ENCODE results near the gene NUDT4. TPM values are rescaled to one million over a fixed set of nuclear protein-coding genes. Genes with fewer than 3 reads are reported as not detected.

The NUDT4 gene
- total and polyA plus RNA-seq, 9 of the 15 experiments (the other 6 are each of a cell fraction or from before 2014, with no cell fraction given): 38.1 to 164 (median 99.2) TPM

DNA sequence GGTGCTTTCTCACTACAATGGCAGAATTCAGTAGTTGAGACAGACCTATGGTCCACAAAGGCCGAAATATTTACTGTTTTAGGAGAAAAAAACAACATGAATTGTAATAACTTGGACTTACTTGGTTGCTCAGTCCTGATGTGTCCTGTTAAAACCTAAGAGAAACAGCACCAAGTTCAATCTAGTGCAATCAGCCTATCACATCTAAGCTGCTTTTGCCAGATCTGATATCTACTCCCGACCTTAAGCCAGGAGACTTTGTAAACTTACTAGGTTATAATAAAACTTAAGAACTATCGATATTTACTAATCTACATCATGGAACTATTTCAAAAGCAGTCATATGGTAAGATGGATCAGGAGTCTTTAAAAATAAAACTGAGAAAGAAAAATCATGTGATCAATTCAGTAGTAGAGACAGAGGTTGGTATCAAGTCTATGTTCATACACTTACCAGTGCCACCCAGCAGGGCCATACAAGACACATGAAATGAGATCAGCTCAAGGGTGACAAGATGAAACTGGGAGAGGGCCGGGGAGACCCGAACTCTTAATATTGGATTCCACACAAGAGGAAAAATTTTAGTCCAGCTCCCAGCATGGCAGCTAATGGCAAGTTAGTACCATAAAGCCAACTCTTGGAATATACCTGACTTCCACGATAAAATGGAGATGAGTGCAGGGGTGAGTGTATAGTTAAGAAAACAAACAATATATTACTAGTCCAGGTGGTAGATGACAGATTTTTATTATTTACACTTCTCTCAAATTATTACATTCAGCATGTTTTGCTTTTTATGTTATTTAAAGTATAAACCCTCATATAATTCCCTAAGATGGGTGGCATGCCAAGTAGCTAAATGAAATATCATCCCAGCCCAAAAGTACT, 27.5 kb downstream of the NUDT4 start:
- ChIA-PET POLR2A (interaction anchor here (0.6 to 1.7 kb wide), 13 partner anchors 9 to 795 kb away, joined by 3 to 6 read pairs (median 3); no protein-coding TSS in a partner anchor), CTCF (ENCODE audit: low intra/inter-chr PET ratio) (no interaction called here)
- no peak for FAIRE-seq
- H3K27ac ChIP-seq (ENCODE audit: extremely low read depth, low read depth, low read length): peak overlapping the region; percentile 33; the same call in 1 of the 3 replicates
- peaks cover 54% of the 10 kb centered on the region for H3K36me3 ChIP-seq (ENCODE audit: control insufficient read depth, insufficient read depth, low read length)
- no peaks in the 10 kb centered on the region; the same call in 1 of the 2 replicates for H4K20me1 ChIP-seq (replicated peaks; ENCODE audit: control insufficient read depth, insufficient read depth, low read length)
- H3K4me1 ChIP-seq (replicated peaks in 1 of 2; ENCODE audit: control insufficient read depth in 2 of 2, insufficient read depth in 2 of 2, low read length in 2 of 2): no peaks in the 10 kb centered on the region
- no peaks in the 10 kb centered on the region for H3K9me1 ChIP-seq (ENCODE audit: control insufficient read depth, insufficient read depth, low read length)
- in situ Hi-C loops (cut with MboI) (loop anchor here (25.0 kb wide), 2 partner anchors 418 to 618 kb away; no protein-coding TSS in a partner anchor), intact Hi-C loops (cut with micrococcal nuclease) (no loop called here)
- H3K9ac ChIP-seq (ENCODE audit: insufficient read depth in 1 of 2, low read depth in 2 of 2, low read length in 2 of 2): no peak overlapping the region
- no peaks in the 10 kb centered on the region for H3K79me2 ChIP-seq (ENCODE audit: control insufficient read depth, insufficient read depth, low read length)
- H2AFZ ChIP-seq (ENCODE audit: low read depth, low read length): no peak overlapping the region
- no peak overlapping the region for H3K4me3 ChIP-seq
- no peak for DNase-seq (ENCODE audit: extremely low read depth in 1 of 4, low spot score in 3 of 4)
- TSS peak; percentile 13 for BruUV-seq (replicated peaks)
- no peak overlapping the region for H3K4me2 ChIP-seq (ENCODE audit: insufficient read depth, low read length)
- WGBS (ENCODE audit: insufficient coverage, low coverage, missing lambda C conversion rate): 71% methylated on average over 6 of the region's 6 CpGs
- peak; percentile 17 for ATAC-seq
- no peaks in the 10 kb centered on the region for H3K27me3 ChIP-seq (ENCODE audit: control insufficient read depth in 2 of 2, insufficient read depth in 2 of 2, low read length in 2 of 2)
- no peaks in the 10 kb centered on the region for H3K9me3 ChIP-seq (replicated peaks; ENCODE audit: control insufficient read depth, insufficient read depth, low read depth, low read length)
- no peak for TF ChIP-seq NR2C1 (IDR thresholded peaks at IDR 0.05)
- TF ChIP-seq NR2C1 (tag; IDR thresholded peaks at IDR 0.05): no peak
- peak; percentile 42; the same call in 1 of the 2 replicates for TF ChIP-seq MYNN (IDR thresholded peaks at IDR 0.05)
- no peak for TF ChIP-seq MYNN (CRISPR knock-in tag; IDR thresholded peaks at IDR 0.05)
- TF ChIP-seq MYBL2 (IDR thresholded peaks at IDR 0.05; ENCODE audit: low read depth): no peak
- TF ChIP-seq MYBL2 (CRISPR knock-in tag; IDR thresholded peaks at IDR 0.05; ENCODE audit: borderline replicate concordance): no peak
- TF ChIP-seq POLR2AphosphoS5 (IDR thresholded peaks at IDR 0.05; ENCODE audit: control insufficient read depth, insufficient read depth, low read depth, low read length): peak; percentile 65; the same call in 1 of the 2 replicates
- TF ChIP-seq, protein P1, sequence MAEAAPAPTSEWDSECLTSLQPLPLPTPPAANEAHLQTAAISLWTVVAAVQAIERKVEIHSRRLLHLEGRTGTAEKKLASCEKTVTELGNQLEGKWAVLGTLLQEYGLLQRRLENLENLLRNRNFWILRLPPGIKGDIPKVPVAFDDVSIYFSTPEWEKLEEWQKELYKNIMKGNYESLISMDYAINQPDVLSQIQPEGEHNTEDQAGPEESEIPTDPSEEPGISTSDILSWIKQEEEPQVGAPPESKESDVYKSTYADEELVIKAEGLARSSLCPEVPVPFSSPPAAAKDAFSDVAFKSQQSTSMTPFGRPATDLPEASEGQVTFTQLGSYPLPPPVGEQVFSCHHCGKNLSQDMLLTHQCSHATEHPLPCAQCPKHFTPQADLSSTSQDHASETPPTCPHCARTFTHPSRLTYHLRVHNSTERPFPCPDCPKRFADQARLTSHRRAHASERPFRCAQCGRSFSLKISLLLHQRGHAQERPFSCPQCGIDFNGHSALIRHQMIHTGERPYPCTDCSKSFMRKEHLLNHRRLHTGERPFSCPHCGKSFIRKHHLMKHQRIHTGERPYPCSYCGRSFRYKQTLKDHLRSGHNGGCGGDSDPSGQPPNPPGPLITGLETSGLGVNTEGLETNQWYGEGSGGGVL (CRISPR knock-in tag; IDR thresholded peaks at IDR 0.05): no peak
- no peak for TF ChIP-seq SMARCA4 (IDR thresholded peaks at IDR 0.05)
- TF ChIP-seq, protein P2, sequence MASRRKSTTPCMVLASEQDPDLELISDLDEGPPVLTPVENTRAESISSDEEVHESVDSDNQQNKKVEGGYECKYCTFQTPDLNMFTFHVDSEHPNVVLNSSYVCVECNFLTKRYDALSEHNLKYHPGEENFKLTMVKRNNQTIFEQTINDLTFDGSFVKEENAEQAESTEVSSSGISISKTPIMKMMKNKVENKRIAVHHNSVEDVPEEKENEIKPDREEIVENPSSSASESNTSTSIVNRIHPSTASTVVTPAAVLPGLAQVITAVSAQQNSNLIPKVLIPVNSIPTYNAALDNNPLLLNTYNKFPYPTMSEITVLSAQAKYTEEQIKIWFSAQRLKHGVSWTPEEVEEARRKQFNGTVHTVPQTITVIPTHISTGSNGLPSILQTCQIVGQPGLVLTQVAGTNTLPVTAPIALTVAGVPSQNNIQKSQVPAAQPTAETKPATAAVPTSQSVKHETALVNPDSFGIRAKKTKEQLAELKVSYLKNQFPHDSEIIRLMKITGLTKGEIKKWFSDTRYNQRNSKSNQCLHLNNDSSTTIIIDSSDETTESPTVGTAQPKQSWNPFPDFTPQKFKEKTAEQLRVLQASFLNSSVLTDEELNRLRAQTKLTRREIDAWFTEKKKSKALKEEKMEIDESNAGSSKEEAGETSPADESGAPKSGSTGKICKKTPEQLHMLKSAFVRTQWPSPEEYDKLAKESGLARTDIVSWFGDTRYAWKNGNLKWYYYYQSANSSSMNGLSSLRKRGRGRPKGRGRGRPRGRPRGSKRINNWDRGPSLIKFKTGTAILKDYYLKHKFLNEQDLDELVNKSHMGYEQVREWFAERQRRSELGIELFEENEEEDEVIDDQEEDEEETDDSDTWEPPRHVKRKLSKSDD (conservative IDR thresholded peaks at IDR 0.05; ENCODE audit: low read length): no peak
- TF ChIP-seq, protein P3, sequence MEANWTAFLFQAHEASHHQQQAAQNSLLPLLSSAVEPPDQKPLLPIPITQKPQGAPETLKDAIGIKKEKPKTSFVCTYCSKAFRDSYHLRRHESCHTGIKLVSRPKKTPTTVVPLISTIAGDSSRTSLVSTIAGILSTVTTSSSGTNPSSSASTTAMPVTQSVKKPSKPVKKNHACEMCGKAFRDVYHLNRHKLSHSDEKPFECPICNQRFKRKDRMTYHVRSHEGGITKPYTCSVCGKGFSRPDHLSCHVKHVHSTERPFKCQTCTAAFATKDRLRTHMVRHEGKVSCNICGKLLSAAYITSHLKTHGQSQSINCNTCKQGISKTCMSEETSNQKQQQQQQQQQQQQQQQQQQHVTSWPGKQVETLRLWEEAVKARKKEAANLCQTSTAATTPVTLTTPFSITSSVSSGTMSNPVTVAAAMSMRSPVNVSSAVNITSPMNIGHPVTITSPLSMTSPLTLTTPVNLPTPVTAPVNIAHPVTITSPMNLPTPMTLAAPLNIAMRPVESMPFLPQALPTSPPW (CRISPR knock-in tag; IDR thresholded peaks at IDR 0.05): no peak
- TF ChIP-seq SIRT6 (IDR thresholded peaks at IDR 0.05; ENCODE audit: low read depth, low read length): peak; percentile 51
- no peak for TF ChIP-seq KAT7 (CRISPR knock-in tag; IDR thresholded peaks at IDR 0.05; ENCODE audit: borderline replicate concordance)
- peak; percentile 17; the same call in 1 of the 2 replicates for TF ChIP-seq TOE1 (IDR thresholded peaks at IDR 0.05; ENCODE audit: borderline replicate concordance)
- no peak for TF ChIP-seq TOE1 (CRISPR knock-in tag; IDR thresholded peaks at IDR 0.05; ENCODE audit: borderline replicate concordance, low read depth)
- peak; percentile 51 for TF ChIP-seq POLR2G (IDR thresholded peaks at IDR 0.05; ENCODE audit: low read depth, low read length)
